NCI-H2171 (cell line): ENCODE results near the gene RMI2.

Experiments used
- DNase-seq: peaks from one replicate; lab custom pipeline; 2025; lab: John Stamatoyannopoulos, UW

RMI2 gene

DNA sequence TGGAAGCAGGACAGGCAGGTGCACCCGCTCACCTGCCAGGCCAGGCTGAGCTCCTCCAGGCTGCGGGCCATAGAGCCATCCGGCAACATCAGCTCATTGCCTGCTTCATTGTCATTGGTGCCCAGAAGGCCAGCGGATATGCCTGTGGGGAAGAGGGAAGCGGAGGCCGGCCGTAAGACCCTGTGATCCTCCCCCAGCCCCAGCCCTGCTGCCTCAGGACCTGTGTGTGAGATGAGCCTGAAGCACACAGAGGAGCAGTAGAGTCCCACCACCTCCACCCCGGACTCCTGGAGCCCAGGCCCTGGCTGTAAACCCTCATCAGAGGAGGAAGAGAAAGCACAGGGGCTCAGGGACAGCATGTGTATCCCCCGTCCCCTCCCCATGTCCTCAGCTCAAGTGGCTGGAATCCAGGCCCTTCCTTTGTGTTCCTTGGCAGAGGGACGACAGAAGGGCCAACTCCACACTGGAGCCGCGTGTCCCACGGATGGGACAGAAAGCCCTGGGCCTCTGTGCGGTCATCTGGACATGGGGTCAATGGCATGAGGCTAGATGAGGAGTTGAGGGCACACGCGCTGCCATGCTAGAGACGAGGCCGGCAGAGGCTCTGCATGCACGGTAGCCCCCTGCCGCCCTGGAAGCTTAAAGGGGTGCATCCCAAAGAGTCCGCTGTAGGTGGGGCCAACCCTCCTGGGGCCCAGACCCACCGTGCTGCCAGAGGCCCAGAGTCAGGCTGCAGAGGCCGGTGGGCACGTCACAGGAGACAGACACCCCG is 39.1 kb downstream of the RMI2 start:
- DNase-seq = no peak

DNA sequence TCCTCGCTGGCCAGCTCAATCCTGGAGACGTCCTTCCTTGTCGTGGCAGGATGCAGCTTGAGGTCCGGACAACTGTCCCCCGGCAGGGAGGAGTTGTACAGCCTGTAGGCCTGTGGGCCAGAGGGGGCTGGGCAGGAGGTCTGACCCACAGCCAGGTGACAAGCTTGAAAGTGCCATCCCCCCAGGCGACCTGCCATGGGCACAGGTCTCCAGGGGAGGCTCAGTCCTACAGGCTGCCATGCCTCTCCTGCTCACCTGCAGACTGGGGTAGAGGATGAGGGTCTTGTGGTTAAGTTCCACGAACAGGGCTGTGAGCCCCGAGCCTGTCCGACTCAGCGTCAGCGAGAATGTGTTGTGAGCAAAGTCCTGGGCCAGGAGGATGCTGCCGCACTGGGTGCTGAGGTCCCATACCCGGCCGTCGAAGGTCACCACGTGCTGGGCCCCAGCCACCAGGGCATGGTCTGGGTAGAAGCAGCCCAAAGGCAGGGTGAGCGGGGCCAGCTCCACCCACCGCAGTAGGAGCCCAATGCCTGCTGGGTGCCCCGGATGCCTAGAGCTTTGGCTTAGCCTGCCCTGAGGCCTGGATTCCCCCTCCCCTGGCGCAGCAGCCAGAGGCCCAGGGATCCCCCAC is 39.8 kb downstream of the RMI2 start:
- no peak for DNase-seq

DNA sequence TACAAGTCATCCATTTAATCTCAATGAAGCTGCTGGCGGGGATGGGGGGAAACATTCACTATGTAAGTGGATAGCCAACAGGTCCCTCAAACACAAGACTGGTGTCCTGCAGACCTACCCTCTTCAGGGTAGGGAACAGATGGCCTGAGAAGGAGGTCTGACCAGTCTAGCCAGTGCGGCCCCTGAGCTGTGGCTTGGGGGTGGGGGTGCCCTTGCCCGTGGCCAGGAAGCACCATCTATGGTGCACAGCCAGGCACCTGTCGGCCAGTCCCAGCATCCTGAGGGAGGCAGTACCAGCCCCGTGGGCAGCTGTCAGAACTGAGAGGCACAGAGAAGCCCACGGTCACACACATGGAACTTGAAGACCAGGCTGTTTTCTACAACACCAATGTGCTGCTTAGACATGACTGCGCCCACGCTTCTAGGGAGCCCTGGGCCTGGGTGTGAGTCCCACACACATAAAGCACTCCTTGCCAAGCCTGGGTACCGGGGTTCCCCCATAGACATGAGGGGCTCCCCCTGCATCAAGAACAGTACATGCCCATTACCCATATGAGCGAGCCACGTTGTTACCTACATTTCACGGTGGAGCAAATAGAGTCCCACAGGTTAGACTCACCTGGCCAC is 40.9 kb downstream of the RMI2 start:
- no peak for DNase-seq

DNA sequence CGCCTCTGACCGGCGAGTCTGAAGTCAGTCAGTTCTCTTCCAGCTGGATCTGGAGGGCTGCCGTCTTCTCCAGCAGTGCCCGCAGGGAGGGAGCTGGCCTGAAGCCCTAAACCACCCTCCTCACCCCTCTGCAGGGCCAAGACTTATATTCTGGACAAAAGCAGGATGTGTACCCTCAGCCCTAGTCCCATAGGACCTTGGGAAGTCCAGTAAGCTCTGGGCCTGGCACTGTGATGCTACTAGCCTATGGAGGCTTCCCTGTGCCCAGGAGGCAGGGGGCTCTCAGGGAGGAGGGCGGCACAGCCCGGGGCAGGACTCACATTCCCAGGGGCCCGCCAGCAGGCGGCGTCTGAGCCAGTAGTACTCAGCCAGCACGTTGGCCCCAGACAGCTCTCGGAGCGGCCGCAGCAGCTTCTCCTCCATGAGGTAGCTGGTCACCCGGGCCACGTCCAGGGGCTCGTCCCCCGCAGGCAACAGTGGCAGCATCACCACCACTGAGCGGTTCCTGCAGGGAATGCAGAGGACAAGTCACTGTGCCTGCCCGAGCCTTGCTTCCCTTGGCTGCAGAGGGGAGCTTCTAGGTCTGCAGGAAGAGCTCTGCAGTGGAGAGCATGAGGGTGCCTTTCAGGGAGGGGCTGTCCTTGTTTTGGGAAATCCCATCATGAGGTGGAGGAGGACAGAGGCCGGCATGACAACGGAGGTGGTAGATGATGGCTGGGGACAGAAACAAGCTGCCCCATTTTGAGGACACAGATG is 41.7 kb downstream of the RMI2 start:
- DNase-seq = no peak

DNA sequence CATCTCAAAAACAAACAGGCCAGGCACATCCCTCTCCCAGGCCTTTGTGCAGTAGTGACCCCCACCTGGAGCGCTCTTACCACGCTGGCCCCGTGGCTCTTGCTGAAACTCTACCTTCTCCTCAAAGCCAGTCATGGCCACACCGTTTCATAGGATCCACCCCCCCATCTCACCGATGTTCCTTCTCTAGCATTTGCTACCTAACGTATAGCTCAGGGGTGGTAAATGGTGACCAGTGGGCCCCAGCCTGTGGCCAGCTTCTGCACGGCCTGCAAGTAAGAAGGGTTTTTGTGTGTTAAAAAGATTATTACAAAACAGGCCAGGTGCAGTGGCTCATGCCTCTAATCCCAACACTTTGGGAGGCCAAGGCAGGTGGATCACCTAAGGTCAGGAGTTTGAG is 43.8 kb downstream of the RMI2 start:
- no peak for DNase-seq

DNA sequence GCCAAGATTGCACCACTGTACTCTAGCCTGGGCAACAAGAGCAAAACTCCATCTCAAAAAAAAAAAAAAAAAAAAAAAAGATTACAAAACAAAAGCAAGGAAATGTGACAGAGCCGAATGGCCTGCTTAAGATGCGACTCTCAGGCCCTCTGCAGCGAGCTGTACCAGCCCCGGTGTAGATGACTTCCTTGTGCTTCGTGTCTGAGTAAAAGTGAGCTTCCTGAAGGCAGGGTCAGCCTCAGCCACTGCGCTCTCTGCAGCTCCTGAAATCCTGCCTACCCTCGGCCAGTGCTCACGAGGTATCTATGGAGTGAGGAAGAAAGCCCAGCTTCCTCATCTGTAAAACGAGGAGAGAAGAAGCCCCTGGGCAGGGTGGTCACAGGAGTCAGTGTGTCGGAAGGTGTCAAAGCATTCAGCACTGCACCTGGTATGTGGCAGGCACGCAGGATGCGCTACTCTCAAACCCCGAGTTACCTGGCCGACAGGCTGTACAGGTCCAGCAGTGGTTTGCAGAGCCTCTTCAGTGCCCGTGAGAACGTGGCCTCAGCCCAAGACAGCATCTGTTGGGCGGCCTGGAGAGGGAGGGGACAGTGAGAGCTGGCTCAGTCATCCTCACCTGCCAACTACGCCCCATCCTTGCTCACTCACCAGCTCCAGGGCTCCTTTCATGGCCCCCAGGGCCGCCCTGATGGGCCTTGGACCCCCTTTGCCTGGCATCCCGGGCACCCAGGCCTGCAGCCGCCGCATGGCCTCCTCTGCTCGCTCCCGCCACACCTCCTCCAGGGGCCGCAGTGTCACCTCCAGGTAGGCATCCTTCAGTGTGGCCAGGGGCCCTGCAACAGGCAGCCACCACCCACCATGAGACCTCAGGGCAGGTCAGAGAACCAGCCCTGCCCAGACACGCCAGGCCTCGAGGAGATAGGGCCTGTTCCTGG is 44.6 kb downstream of the RMI2 start:
- DNase-seq = no peak

DNA sequence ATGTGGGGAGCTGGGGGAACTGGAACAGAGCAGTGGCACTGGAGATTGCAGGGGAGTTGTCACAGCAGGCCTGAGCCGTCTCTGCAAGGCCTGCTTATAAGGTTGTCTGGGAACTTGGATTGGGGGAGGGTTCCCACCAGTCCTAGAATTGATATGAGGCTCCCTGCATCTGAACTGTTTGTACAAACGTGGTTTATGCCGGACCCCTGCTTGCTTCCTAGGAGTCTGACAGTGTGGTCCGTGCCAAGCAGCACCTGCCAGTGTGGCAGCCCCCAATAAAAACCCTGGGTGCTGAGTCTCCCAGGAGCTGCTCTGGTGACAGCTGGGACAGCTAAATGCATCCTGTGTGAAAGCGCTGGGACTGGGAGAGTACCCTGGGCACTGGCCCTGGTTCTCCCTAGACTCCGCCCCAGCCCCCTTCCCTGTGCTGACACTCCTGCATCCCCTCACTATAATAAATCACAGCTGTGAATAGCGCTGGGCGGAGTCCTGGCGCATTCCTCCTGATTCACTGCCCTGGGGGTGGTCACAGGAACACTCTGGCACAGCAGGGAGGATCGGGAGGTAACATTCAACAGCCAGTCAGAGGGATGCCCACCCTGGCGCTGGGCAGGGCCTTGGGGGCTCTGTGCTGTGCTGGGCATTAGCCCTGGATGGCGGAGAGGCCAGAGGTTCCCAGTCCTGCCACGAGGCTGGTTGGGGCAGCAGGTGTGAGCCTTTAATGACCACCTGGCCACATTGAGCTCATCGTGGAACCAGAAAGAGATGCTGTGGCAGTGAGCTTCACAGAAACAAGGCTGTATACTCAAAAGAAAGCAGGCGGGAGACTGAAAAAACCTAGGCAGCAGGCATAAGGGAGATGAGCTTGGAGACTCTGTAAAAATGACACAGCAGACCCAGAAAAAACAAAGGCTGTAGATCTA is 45.6 kb downstream of the RMI2 start:
- peak; percentile 26 for DNase-seq

DNA sequence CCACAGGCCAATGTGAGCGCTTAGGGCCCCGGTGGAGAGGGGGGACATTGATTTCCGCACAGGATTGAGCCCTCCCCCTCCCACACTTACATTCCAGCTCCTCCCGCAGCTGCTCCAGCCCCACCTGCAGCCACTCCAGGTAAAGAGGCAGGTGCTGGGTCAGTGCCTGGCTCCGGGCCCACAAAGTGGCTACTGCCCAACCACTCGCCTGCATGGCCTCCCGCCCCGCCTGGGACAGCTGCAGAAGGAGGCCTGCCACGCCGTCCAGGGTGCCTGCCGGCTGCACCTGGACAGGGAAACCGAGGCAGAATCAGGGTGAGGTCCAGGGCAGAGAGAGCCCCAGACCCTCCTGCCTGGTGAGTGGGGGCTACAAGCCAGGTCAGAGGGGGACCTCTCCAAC is 46.3 kb downstream of the RMI2 start:
- no peak for DNase-seq

DNA sequence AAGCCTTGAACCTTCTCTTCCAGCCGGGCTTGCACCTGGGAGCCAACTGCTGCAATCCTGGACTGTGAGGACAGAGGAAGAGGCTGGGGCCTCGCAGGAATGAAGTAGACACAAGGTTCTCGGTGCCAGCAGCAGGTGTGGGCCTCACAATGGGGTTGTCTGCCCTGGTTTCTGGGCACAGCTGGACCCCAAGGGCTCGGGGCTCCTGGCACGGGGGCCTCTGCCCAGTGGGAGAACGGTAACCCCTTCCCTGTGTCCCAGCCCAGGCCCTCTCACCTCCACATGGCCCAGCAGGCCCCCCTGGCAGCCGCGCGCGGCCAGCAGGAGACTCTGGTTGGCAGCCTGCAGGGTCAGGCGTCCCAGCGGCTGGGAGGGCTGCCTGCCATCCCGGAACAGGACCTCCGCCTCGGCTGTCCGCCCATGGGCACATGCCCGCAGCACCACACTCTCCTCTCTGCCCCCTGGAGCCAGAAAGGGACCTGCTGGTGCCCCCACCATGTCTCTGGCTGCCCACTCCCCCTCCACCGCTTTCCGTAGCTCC is 46.9 kb downstream of the RMI2 start:
- no peak for DNase-seq

DNA sequence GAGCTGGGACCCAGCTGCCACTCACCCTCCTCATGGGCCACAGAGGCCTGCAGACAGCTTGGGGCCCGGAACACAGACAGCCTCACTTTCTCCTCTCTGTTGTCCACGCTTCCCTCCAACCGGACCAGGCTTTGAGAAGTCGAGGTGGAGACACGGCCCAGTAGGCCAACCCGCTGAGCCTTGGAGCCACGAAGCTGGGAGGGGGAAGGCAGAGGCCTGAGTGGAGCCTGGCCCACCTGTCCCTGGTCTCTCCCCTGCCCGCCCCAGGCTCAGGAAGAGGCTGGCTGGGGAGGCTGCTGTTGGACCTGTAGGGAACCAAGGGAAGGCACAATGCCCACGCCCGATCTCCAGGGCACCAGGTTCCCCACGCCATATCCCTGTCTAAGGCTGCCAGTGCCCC is 48.1 kb downstream of the RMI2 start:
- no peak for DNase-seq

DNA sequence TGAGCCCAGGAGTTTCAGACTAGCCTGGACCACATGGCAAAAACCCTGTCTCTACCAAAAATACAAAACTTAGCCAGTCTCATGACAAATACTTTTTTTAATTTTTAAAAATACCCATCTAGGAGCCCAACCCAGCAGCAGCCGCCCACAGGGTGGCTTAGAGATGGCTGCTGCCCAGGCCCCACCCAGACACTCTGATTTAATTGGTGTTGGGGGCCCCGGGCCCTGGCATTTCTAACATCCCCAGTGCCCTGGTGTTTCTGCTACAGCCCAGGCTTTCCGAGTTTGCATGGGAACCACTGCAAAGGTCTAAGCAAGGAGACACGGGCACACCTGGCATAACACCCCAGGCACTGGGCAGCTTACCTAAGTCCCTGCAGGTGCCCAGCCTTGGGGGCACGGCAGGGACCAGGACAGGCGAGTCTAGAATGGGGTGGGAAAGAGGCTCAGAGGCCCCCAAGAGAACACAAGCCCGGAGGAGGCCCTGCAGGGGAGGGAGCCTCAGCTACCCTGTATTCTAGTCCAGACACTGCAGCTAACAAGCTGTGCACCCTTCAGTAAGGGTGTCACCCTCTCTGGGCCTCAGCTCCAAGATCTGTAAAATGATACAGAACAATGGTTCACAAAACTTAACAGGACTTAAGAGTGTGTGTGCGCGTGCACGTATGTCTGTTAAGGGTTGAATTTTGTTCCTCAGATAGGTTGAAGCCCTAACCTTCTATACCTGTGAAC is 48.8 kb downstream of the RMI2 start:
- no peak for DNase-seq

DNA sequence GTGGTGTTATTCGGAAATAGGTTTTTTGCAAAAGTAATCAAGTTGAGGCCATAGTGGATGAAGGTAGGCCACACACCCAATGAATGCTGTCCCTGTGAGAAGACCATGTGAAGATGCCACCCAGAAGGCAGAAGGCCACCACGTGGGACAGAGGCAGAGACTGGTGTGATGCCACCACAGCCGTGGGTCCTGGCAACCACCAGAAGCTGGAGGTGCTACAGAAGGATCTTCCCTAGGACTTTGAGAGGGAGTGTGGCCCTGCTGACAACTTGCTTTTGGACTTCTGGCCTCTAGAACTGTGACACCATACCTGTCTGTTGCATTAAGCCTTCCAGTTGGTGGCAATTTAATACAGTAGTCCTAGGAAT is 49.3 kb downstream of the RMI2 start:
- no peak for DNase-seq

DNA sequence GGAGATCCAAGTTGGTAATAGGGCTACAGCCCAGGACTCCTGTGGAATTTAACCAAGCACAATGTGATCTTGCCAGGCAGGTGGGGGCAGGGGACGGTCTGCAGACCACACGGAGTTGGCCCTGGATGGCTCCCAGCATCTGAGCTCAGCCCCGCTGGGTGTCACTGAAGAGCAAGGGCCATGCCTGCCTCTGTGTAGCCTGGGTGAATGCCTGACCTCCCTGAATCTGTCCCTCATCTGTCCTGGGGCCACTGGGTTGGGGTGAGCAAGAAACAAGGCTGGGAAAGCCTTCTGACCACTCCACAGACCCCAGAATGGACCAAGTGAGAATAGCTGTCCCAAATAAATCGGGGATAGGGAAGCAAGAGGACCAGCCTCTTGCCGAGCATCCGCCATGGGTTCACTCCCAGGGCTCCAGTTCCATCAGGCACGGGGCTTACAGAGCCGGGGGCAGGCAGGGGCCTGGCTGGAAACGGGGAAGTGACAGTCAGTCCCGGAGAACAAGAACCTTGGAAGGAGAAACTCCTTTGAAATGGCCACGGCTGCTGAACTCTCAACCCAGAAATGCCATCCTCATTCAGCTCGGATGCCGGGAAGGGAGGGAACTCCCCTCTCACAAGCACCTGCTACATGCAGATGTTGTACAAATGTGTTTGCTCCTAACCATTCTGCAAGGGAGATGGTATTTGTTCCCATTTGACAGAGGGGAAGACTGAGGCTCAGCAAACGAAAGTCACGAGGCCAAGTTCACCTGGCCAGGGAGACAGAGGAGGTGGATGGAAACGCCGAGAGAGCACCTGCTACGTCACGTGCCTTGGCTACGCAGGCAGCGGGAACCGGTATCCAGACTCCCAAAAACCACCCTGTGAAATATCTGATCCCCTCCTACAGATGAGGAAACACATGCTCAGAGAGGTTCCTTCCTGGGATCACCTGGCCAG is 50.0 kb downstream of the RMI2 start:
- DNase-seq = no peak

DNA sequence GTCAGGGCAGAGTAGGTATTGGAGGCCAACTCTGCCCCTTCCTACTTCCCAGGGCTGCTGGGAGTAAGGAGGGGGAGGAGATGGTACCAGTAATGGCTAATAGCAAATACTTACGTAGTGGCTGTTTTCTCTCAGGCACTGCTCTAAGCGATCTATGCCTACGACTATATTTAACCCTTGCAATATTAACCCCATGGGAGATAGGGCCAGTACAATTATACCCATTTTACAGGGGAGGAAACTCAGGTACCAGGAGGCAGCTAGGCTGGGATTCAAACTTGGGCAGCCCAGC is 50.6 kb downstream of the RMI2 start:
- no peak for DNase-seq

DNA sequence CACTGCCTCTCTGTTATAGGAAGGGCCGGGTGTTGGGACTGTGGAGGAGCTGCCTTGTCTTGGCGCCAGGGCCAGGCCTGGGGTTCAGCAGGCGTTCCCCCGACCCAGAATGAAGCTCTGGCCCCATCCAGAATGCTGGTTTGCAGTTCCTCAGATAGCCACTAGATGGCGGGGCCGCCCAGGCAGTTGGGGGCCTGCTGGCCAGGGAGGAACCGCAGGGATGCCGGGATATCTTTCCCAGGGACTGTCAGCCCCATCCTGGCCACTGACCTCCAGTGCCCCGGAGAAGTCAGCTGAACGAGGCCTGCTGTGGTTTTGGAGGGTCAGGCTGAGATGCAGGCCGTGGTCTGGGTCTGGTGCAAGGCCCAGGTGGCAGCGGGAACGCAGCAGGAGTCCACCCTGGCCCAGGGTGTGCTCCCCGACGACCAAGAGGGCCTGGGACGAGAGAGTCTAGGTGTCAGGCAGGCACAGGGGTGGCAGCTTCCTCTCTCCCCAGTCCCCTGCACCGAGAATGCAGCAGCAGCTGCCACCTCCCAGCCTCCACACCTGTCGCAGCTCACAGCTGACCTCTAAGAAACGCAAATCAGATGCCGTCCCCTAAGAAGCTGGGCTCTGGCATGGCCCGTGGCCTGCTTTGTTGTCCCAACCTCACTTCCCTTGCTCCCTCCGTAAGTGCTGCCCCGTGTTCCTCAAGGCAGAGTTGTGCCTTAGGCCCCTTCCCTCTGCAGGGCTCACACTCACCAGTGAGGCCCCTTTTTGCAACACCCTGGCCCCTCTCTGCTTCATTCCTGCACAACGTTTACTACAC is 51.2 kb downstream of the RMI2 start:
- DNase-seq = peak; percentile 54

DNA sequence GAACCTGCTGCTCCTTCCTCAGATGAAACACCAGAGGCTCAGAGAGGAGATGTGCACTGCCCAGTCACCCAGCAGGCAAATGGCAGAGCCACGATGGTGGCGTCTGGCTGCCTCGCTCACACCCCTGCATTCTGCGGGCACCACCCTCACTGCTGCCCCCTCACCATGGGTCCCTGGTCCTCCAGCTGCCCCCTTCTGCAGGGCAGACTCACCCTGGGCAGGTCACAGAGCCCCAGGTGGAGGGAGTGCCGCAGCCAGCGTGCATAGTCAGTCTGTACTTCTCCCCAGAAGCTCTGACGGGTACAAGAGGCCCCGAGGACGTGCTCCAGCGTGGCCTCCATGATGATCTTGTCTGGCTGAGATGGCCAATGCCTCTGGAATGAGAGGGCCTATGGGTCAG is 52.9 kb downstream of the RMI2 start:
- no peak for DNase-seq

DNA sequence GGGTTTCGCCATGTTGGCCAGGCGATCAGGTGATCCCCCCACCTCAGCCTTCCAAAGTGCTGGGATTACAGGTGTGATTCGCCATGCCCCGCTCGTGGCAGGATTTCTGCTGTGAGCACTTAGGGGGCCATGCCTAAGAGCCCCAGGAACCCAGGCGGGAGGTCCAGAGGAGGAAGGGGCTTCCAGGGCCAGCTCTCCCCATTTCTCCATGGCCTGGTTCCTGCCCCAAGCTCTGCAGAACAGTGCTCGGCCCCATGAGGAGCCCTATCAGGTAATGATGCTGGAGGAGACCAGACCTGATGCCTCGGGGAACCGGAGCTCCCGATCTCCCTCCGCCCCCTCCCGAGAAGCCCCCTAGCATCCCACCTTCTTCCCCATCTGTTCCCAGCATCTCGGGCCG is 53.6 kb downstream of the RMI2 start:
- DNase-seq = no peak
